Karpas-422 (cell line): Measurements from ENCODE around the gene MPZL2. TPM values are rescaled to one million over a fixed set of nuclear protein-coding genes. Genes with fewer than 3 reads are reported as not detected.

ENCODE experiments used
- DNase-seq: peaks from one replicate; pipeline ENCODE4 v3.0.0-alpha.2; 2015
- H2AFZ ChIP-seq: fragments of 200-600 bp; sonication (generic); 2 replicates; pipeline ENCODE4 v1.6.1; 2014; ENCODE audit warnings: antibody characterized with exemption, low read length, mixed read lengths
- H3K27ac ChIP-seq: fragments of 200-600 bp; sonication (generic); 2 replicates; pipeline ENCODE4 v1.5.1; 2014; ENCODE audit warnings: mild to moderate bottlenecking, low read length, moderate library complexity
- H3K27me3 ChIP-seq: fragments of 200-600 bp; sonication (generic); 2 replicates; pipeline ENCODE4 v1.6.1; 2014; ENCODE audit warnings: low read length, mixed read lengths
- H3K36me3 ChIP-seq: fragments of 200-600 bp; sonication (generic); 2 replicates; pipeline ENCODE4 v1.6.1; 2014; ENCODE audit warnings: low read length, mixed read lengths; ENCODE audit not compliant: insufficient read depth
- H3K4me1 ChIP-seq: fragments of 200-600 bp; sonication (generic); 2 replicates; pipeline ENCODE4 v1.6.1; 2014; ENCODE audit warnings: mild to moderate bottlenecking, low read length, mixed read lengths
- H3K4me2 ChIP-seq: fragments of 200-600 bp; sonication (generic); 2 replicates; pipeline ENCODE4 v1.6.1; 2014; ENCODE audit warnings: low read length, low read depth, mild to moderate bottlenecking; ENCODE audit not compliant: poor library complexity, severe bottlenecking
- H3K4me3 ChIP-seq: fragments of 200-600 bp; sonication (generic); 2 replicates; pipeline ENCODE4 v1.5.1; 2014; ENCODE audit warnings: mild to moderate bottlenecking, antibody characterized with exemption, low read length, mixed read lengths
- H3K79me2 ChIP-seq: fragments of 200-600 bp; sonication (generic); 2 replicates; pipeline ENCODE4 v1.6.1; 2014; ENCODE audit warnings: mild to moderate bottlenecking, low read length, mixed read lengths
- H3K9ac ChIP-seq: fragments of 200-600 bp; sonication (generic); 2 replicates; pipeline ENCODE4 v1.6.0; 2014; ENCODE audit warnings: low read length
- H3K9me2 ChIP-seq: fragments of 200-600 bp; sonication (generic), shearing (Covaris generic); replicated peaks from 2 replicates; pipeline ENCODE4 v1.6.0; 2014; ENCODE audit warnings: mild to moderate bottlenecking, low read length, moderate library complexity; ENCODE audit not compliant: insufficient read depth
- H3K9me3 ChIP-seq: fragments of 300-700, 200-600 bp; sonication (generic); 2 replicates; pipeline ENCODE4 v1.6.1; 2014; ENCODE audit warnings: low read length, mixed read lengths
- H4K20me1 ChIP-seq: fragments of 200-600 bp; sonication (generic); 2 replicates; pipeline ENCODE4 v1.6.1; 2014; ENCODE audit warnings: mild to moderate bottlenecking, antibody characterized with exemption, low read length, low read depth; ENCODE audit not compliant: insufficient read depth
- total RNA-seq: library from RNA; depleted of rRNA; stranded (reverse); fragments of >200 nt; shearing (Covaris generic); gene quantifications from 2 replicates; pipeline ENCODE4 v1.2.3, GENCODE V29; 2014; ENCODE audit warnings: low replicate concordance

The MPZL2 gene
- total RNA-seq, 1 experiment from 2014 or later: not detected

DNA sequence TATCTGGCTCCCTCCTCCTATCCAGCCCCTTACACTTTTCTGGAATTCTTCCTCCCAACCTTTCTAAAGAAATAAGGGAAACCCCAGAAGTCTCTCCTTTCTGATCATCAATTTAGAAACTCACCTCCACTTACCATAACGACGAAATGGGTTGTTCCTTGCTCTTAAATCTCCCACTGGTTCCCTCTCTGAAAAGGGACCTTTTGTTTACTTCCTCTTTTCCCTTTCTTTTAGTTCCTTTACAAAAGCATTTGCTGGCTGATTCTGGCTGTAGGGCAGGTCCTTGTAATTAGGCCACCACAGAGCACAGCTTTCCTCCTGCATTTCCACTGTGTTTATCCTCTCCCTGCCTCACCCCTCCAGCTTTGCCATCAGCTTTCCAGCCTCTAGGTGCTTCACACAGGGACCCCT is 51.3 kb downstream of the MPZL2 start:
- Histone ChIP-seq H3K4me2 (peak overlapping the region; percentile 78), H3K36me3 (no peaks in the 10 kb centered on the region), H3K9me2 (no peaks in the 10 kb centered on the region), H3K9ac (peak overlapping the region; percentile 64), H3K9me3 (no peaks in the 10 kb centered on the region), H3K27me3 (no peaks in the 10 kb centered on the region), H3K4me1 (peaks cover 76% of the 10 kb centered on the region), H3K4me3 (no peak overlapping the region), H3K79me2 (no peaks in the 10 kb centered on the region), H4K20me1 (no peaks in the 10 kb centered on the region), H3K27ac (peak overlapping the region; percentile 99), H2AFZ (no peak overlapping the region)
- no peak for DNase-seq

DNA sequence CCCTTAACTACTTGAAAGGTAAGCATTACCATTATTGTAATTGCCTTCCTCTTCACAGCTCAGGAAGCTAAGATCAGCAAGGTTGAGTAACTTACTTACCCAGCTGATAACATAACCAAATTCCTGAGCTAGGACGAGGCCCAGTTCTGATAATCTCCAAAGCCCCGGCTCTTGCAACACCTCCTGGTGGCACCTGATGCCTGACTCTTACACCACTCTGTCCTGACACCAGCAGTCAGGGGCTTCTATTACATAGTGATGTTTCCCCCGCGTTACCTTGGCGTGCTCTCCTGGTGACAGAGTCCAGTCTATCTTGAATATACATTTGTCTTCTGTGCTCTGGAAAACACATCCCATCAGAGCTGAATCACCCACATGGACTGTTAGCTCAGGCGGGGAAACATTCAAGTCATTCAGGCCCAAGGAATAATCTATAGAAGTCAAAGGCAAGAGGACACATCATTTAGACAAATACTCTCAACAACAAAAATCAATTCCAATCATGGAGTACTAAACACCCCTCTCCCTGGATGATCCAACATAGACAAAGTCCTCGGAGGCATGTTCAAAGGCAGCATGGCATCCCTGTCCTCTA is 51.9 kb downstream of the MPZL2 start:
- no peaks in the 10 kb centered on the region for H3K79me2 ChIP-seq
- H3K36me3 ChIP-seq: no peaks in the 10 kb centered on the region
- peak overlapping the region; percentile 99 for H3K27ac ChIP-seq
- H4K20me1 ChIP-seq: no peaks in the 10 kb centered on the region
- no peaks in the 10 kb centered on the region for H3K9me2 ChIP-seq
- H3K4me2 ChIP-seq: peak overlapping the region; percentile 78
- H3K27me3 ChIP-seq: no peaks in the 10 kb centered on the region
- peak overlapping the region; percentile 11; the same call in 1 of the 2 replicates for H3K9ac ChIP-seq
- peaks cover 70% of the 10 kb centered on the region for H3K4me1 ChIP-seq
- H2AFZ ChIP-seq: no peak overlapping the region
- peak; percentile 62 for DNase-seq
- H3K4me3 ChIP-seq: no peak overlapping the region
- H3K9me3 ChIP-seq: no peaks in the 10 kb centered on the region

DNA sequence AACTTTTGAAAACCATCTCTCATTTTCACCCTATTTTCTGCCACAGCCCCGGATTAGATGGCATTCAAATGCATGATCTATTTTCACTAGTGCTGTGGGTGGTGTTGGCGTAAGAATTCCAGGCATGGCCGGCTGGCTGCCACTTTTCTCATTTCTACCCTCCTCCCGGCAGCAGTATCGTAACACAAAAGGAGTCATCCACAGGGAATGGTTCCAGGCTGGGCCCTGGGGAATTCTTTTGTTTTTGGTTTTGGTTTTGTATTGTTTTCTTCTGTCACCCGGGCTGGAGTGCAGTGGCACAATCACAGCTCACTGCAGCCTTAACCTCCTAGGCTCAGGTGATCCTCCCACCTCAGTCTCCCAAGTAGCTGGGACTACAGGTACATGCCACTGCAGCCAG is 53.1 kb downstream of the MPZL2 start:
- Histone ChIP-seq H3K79me2 (no peaks in the 10 kb centered on the region), H3K4me1 (peaks cover 68% of the 10 kb centered on the region), H3K4me2 (peak overlapping the region; percentile 78), H2AFZ (no peak overlapping the region), H3K9ac (peak overlapping the region; percentile 41), H3K4me3 (peak overlapping the region; percentile 6; the same call in 1 of the 2 replicates), H3K27me3 (no peaks in the 10 kb centered on the region), H3K36me3 (no peaks in the 10 kb centered on the region), H3K9me2 (no peaks in the 10 kb centered on the region), H3K27ac (peak overlapping the region; percentile 99), H4K20me1 (no peaks in the 10 kb centered on the region), H3K9me3 (no peaks in the 10 kb centered on the region)
- no peak for DNase-seq

DNA sequence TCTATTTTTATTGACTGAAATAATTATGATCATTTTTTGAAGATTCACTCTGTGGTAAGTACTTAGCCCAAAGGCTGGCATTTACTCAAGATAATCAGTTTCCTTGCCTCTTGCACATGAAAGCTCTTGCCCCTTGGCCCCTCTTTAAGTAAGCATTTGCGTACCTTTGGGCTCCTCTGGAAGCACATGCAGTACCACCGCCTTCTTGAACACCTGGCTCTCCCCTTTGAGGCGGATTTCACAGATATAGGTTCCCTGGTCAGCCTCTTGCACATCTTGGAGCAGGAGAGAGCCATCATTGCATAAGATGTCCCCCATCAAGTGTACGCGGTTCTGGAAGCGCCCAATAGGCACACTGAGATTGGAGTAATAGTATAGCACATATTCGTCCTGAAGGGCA is 53.8 kb downstream of the MPZL2 start:
- H2AFZ ChIP-seq: no peak overlapping the region
- no peaks in the 10 kb centered on the region for H4K20me1 ChIP-seq
- H3K9me3 ChIP-seq: no peaks in the 10 kb centered on the region
- H3K9me2 ChIP-seq: no peaks in the 10 kb centered on the region
- H3K9ac ChIP-seq: no peak overlapping the region
- H3K27me3 ChIP-seq: no peaks in the 10 kb centered on the region
- H3K4me1 ChIP-seq: peaks cover 62% of the 10 kb centered on the region
- H3K36me3 ChIP-seq: no peaks in the 10 kb centered on the region
- H3K27ac ChIP-seq: peak overlapping the region; percentile 99
- peak overlapping the region; percentile 78 for H3K4me2 ChIP-seq
- no peaks in the 10 kb centered on the region for H3K79me2 ChIP-seq
- no peak overlapping the region for H3K4me3 ChIP-seq
- no peak for DNase-seq

DNA sequence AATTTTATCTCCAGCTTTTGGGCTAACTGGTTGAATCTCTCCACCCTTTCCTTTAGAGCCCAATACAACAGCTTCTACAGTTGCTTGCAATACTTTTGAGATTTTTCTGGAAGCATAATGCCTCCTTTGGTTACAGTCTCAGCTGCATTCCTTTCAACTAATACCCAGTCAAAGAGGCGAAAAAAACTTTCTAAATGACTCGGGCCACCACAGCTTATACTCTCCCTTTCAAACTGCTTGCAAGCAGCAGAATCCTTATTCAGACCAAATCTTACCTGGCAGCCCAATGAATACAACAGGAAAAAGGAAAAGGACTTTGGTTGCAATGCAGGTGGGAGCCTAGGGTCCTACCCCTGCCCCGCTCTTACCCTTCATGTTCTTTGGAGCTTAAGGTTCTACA is 55.1 kb downstream of the MPZL2 start:
- no peak overlapping the region for H3K4me3 ChIP-seq
- no peaks in the 10 kb centered on the region for H4K20me1 ChIP-seq
- H3K36me3 ChIP-seq: no peaks in the 10 kb centered on the region
- no peak overlapping the region for H2AFZ ChIP-seq
- no peak overlapping the region for H3K9ac ChIP-seq
- H3K27me3 ChIP-seq: no peaks in the 10 kb centered on the region
- H3K4me2 ChIP-seq: no peak overlapping the region
- no peaks in the 10 kb centered on the region for H3K9me2 ChIP-seq
- no peaks in the 10 kb centered on the region for H3K79me2 ChIP-seq
- H3K4me1 ChIP-seq: peaks cover 49% of the 10 kb centered on the region
- DNase-seq: no peak
- peak overlapping the region; percentile 18; the same call in 1 of the 2 replicates for H3K27ac ChIP-seq
- no peaks in the 10 kb centered on the region for H3K9me3 ChIP-seq

DNA sequence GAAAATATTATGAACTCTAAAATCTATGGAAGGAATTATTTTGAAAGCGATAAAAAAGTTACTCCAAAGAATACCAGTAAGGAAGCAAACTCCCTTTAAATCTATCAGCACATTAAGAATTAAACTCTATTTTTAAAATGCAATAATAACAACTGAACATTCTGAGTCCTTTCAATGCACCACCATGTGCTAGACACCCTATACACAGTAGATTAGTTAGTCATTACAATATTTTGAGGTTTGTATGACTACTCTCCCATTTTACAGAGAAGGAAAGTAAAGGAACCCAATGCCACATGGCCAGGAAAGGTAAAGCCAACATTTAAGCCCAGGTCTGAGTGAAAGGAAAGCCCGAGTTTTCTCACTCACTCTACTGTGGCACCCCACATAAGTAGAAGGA is 57.0 kb downstream of the MPZL2 start:
- Histone ChIP-seq H3K9me3 (no peaks in the 10 kb centered on the region), H4K20me1 (no peaks in the 10 kb centered on the region), H3K27ac (peak overlapping the region; percentile 68; the same call in 1 of the 2 replicates), H3K9ac (no peak overlapping the region), H3K4me3 (no peak overlapping the region), H3K4me2 (no peak overlapping the region), H2AFZ (no peak overlapping the region), H3K36me3 (no peaks in the 10 kb centered on the region), H3K4me1 (peaks cover 33% of the 10 kb centered on the region), H3K27me3 (no peaks in the 10 kb centered on the region), H3K79me2 (no peaks in the 10 kb centered on the region), H3K9me2 (no peaks in the 10 kb centered on the region)
- no peak for DNase-seq

DNA sequence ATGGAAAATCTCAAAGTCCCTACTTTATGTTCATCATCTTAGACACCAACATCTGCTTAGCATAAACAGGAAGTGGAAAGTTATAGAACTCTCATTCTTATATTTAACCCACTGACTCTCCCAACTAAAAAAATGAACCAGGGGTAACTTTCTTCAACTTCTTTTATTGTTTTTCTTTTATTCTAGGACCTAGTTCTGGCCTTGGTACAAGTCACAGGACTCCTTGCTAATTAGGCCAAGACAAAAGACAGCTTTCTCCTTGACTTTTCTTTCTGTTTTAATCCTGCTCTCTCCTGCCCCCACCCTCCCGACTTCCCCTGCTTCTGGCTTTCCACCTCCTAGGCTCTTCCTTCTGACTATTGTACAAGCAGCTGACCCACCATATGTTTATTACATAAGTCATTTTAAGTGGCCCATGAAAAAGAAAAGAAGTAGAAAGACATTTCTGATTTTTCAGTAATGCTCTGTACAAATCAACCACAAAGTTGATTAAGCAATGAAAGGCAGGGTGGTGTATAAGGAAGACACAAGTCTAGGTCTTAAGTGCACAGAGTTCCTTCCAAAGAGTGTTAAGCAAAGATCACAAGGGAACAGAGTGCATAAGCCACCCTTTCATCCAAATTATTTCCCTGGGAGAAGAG is 57.6 kb downstream of the MPZL2 start:
- Histone ChIP-seq H3K27ac (peak overlapping the region; percentile 68), H3K4me2 (peak overlapping the region; percentile 23), H3K9me2 (no peaks in the 10 kb centered on the region), H3K79me2 (no peaks in the 10 kb centered on the region), H3K36me3 (no peaks in the 10 kb centered on the region), H3K27me3 (no peaks in the 10 kb centered on the region), H3K4me1 (peaks cover 27% of the 10 kb centered on the region), H3K9me3 (no peaks in the 10 kb centered on the region), H3K4me3 (no peak overlapping the region), H4K20me1 (no peaks in the 10 kb centered on the region), H3K9ac (no peak overlapping the region; the same call in 1 of the 2 replicates), H2AFZ (0 out of 2 replicates have a peak overlapping the region, but pooled peaks have one; percentile 21)
- DNase-seq: no peak

DNA sequence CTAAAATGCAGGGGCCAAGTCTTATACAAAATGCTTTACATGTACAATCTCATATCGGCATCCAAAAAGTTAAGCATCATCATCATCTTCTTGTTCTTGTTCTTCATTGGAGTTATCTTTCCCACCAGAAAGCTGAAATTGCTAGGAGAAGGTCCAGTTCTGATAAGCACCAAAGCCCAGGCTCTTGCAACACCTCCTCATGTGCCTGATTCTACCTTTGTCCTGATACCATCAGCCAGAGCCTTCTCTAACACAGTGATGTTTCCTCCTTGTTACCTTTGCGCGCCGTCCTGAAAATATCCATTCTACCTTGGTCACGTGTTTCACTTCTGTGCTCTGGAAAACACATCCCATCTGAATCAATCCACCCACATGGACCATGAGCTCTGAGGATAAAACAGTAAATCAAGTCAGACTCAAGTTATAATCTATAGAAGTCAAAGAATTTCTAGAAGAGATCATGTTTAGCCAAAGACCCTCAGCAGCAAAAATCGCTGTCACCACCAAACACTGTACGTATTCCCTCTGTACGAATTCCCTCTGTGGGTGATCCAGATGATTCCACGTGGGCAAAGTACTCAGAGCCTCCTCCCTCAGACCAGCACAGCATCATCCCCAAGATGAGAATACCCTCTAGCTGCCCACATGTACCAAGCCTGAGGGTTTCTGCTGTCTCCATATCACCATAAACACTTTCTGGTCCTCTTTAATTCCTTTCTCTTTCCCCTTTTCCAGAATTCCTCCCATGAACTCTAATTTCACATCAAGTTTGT is 58.3 kb downstream of the MPZL2 start:
- DNase-seq: no peak
- H3K36me3 ChIP-seq: no peaks in the 10 kb centered on the region
- H2AFZ ChIP-seq: 0 out of 2 replicates have a peak overlapping the region, but pooled peaks have one; percentile 21
- H3K79me2 ChIP-seq: no peaks in the 10 kb centered on the region
- no peaks in the 10 kb centered on the region for H3K27me3 ChIP-seq
- no peak overlapping the region for H3K4me3 ChIP-seq
- peak overlapping the region; percentile 23 for H3K4me2 ChIP-seq
- no peaks in the 10 kb centered on the region for H3K9me3 ChIP-seq
- H3K4me1 ChIP-seq: peaks cover 20% of the 10 kb centered on the region
- H4K20me1 ChIP-seq: no peaks in the 10 kb centered on the region
- no peaks in the 10 kb centered on the region for H3K9me2 ChIP-seq
- no peak overlapping the region for H3K9ac ChIP-seq
- H3K27ac ChIP-seq: peak overlapping the region; percentile 68
